ENCODE measurements around the gene YES1. TPM values are rescaled to one million over a fixed set of nuclear protein-coding genes. Genes with fewer than 3 reads are reported as not detected.
"Not testable (repeated sequence)": the region's sequence is repeated elsewhere in the genome, so short reads cannot be mapped to it uniquely, and the experiment has no call there.

YES1 gene
- total RNA-seq, 1 experiment from 2014 or later, result not detected

DNA sequence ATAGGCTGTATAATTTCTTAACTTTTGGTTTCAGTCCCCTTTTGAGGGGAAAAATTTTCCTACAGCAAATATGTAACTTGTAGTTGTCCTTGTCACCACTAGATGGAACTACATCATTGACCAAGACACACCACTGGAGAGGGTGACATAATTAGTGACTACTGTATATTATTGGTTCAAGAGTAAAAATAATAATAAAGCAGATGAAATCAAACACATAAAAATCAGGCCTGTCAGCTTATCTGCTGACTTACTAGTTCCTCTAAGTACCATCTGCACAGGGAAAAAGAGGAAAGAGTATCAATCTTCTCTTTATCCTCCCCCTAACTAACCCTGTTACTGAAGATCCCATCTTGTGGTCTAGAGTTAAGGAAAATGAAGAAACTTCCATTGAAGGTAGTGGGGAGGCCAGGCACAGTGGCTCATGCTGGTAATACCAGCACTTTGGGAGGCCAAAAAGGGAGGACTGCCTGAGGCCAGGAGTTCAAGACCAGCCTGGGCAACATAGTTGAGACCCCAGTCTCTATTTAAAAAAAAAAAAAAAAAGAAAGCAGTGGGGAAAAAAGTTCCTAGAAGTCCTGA lies 70.0 kb downstream of the YES1 start:
- no peak overlapping the region for H3K27ac ChIP-seq (ENCODE audit: low read length)

DNA sequence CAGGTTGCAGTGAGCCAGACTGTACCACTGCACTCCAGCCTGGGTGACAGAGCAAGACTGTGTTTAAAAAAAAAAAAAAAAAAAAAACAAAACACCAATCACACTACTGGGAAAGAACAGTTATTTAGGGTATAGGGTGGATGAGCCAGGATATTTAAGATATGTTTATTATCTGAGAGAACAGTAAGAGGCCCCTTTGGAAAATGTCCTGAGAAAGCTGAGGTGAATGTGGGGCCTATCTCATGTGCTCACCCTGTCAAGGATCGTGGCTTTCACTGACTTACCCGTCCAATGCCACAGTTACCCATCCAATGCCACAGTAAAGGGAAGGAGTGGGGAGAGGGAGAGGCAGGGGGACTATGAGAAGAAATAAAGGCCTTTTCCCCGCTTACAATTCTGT lies 79.7 kb downstream of the YES1 start:
- no peak overlapping the region for H3K9ac ChIP-seq (ENCODE audit: low read length)
- no peaks in the 10 kb centered on the region for H3K27me3 ChIP-seq (ENCODE audit: low read length)
- H3K4me2 ChIP-seq (ENCODE audit: low read depth, low read length, poor library complexity, severe bottlenecking), result no peak overlapping the region
- no peaks in the 10 kb centered on the region for H3K9me2 ChIP-seq (replicated peaks; ENCODE audit: insufficient read depth, low read length)
- H4K20me1 ChIP-seq (ENCODE audit: insufficient read depth, low read depth, low read length), result no peaks in the 10 kb centered on the region
- H3K27ac ChIP-seq (ENCODE audit: low read length), result no peak overlapping the region
- H3K36me3 ChIP-seq (ENCODE audit: insufficient read depth, low read length), result no peaks in the 10 kb centered on the region
- H2AFZ ChIP-seq (ENCODE audit: low read length), result no peak overlapping the region
- no peaks in the 10 kb centered on the region for H3K9me3 ChIP-seq (ENCODE audit: low read length)
- peak; percentile 32 for DNase-seq
- H3K4me3 ChIP-seq (ENCODE audit: low read length), result no peak overlapping the region
- no peaks in the 10 kb centered on the region for H3K79me2 ChIP-seq (ENCODE audit: low read length)
- no peaks in the 10 kb centered on the region for H3K4me1 ChIP-seq (ENCODE audit: low read length)

More for the DNA sequence above, 70.0 kb downstream of the YES1 start:
- H3K9me2 ChIP-seq (replicated peaks; ENCODE audit: insufficient read depth, low read length), result no peaks in the 10 kb centered on the region
- no peak overlapping the region for H3K4me2 ChIP-seq (ENCODE audit: low read depth, low read length, poor library complexity, severe bottlenecking)
- no peak overlapping the region for H2AFZ ChIP-seq (ENCODE audit: low read length)
- H3K4me1 ChIP-seq (ENCODE audit: low read length), result no peaks in the 10 kb centered on the region
- no peak overlapping the region for H3K9ac ChIP-seq (ENCODE audit: low read length)
- no peaks in the 10 kb centered on the region for H3K9me3 ChIP-seq (ENCODE audit: low read length)
- H3K36me3 ChIP-seq (ENCODE audit: insufficient read depth, low read length), result no peaks in the 10 kb centered on the region
- H3K27me3 ChIP-seq (ENCODE audit: low read length), result no peaks in the 10 kb centered on the region
- H4K20me1 ChIP-seq (ENCODE audit: insufficient read depth, low read depth, low read length), result no peaks in the 10 kb centered on the region
- DNase-seq, result peak; percentile 71
- H3K79me2 ChIP-seq (ENCODE audit: low read length), result no peaks in the 10 kb centered on the region
- H3K4me3 ChIP-seq (ENCODE audit: low read length), result no peak overlapping the region

DNA sequence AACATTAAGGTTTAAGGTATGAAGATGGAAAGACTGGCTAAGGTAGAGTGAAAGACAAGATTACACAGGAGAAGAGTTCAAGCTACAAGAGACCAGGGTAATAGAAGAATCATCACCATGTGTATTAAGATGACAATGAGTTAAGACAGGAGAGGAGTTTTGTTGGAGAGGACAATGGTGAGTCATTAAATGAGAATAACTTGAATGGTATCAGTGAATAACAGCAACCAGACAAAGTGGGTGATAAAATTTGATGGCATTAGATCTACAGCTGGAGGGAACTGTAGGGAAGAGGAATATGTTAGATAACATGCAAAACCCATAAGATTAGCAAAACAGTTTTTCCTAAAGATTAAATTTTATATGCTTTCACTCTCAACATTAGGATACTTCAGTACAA lies 80.9 kb downstream of the YES1 start:
- DNase-seq, result peak; percentile 10
- no peaks in the 10 kb centered on the region for H3K27me3 ChIP-seq (ENCODE audit: low read length)
- no peaks in the 10 kb centered on the region for H3K9me3 ChIP-seq (ENCODE audit: low read length)
- no peaks in the 10 kb centered on the region for H3K79me2 ChIP-seq (ENCODE audit: low read length)
- H3K27ac ChIP-seq (ENCODE audit: low read length), result no peak overlapping the region
- H3K4me1 ChIP-seq (ENCODE audit: low read length), result no peaks in the 10 kb centered on the region
- no peaks in the 10 kb centered on the region for H4K20me1 ChIP-seq (ENCODE audit: insufficient read depth, low read depth, low read length)
- no peaks in the 10 kb centered on the region for H3K36me3 ChIP-seq (ENCODE audit: insufficient read depth, low read length)
- H3K9ac ChIP-seq (ENCODE audit: low read length), result no peak overlapping the region
- no peaks in the 10 kb centered on the region for H3K9me2 ChIP-seq (replicated peaks; ENCODE audit: insufficient read depth, low read length)
- no peak overlapping the region for H2AFZ ChIP-seq (ENCODE audit: low read length)
- no peak overlapping the region for H3K4me3 ChIP-seq (ENCODE audit: low read length)
- no peak overlapping the region for H3K4me2 ChIP-seq (ENCODE audit: low read depth, low read length, poor library complexity, severe bottlenecking)

DNA sequence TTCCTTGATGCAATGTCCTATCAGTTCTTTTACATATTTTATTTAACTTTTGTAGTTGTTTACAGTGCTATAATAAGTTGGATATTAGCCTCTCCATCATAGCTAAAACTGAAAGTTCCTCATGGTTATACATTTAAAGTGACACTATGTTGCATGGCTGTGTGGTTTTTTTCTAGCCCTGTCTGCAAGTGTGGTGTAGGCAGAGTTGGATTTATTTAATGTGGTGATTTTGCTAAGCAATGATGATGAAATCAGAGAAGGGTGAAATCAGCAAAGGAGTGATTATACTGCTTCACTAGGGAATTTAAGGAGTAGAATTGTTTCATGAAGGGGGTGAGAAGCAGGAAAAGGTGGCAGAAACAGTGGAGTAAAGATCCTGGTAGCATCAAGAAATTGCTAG lies 81.3 kb downstream of the YES1 start:
- Histone ChIP-seq H3K27ac (ENCODE audit: low read length) (no peak overlapping the region), H3K36me3 (ENCODE audit: insufficient read depth, low read length) (no peaks in the 10 kb centered on the region), H3K79me2 (ENCODE audit: low read length) (no peaks in the 10 kb centered on the region), H3K4me2 (ENCODE audit: low read depth, low read length, poor library complexity, severe bottlenecking) (no peak overlapping the region), H3K9me3 (ENCODE audit: low read length) (no peaks in the 10 kb centered on the region), H3K9ac (ENCODE audit: low read length) (no peak overlapping the region), H2AFZ (ENCODE audit: low read length) (no peak overlapping the region), H4K20me1 (ENCODE audit: insufficient read depth, low read depth, low read length) (no peaks in the 10 kb centered on the region), H3K4me3 (ENCODE audit: low read length) (no peak overlapping the region), H3K27me3 (ENCODE audit: low read length) (no peaks in the 10 kb centered on the region), H3K9me2 (replicated peaks; ENCODE audit: insufficient read depth, low read length) (no peaks in the 10 kb centered on the region), H3K4me1 (ENCODE audit: low read length) (no peaks in the 10 kb centered on the region)
- DNase-seq, result peak; percentile 14

DNA sequence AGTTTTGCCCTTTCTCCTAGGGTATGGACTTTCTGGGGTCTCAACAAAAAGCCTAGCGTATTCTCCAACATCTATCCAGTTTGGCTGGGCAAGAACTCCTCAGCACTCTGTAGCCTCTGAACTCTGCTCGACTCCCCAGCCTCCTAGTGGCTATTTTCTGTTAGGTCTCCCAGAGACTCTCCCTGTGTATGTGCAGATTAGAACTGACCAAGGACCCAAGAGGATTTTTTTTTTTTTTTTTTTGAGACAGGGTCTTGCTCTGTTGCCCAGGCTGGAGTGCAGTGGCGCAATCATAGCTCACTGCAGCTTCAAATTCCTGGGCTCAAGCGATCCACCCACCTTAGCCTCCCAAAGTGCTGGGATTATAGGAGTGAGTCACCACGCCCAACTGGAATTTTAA lies 81.9 kb downstream of the YES1 start:
- not testable (repeated sequence) for H3K36me3 ChIP-seq (ENCODE audit: insufficient read depth, low read length); H3K9ac ChIP-seq (ENCODE audit: low read length); H3K4me2 ChIP-seq (ENCODE audit: low read depth, low read length, poor library complexity, severe bottlenecking); H3K27ac ChIP-seq (ENCODE audit: low read length); H3K4me3 ChIP-seq (ENCODE audit: low read length); H3K4me1 ChIP-seq (ENCODE audit: low read length); H3K27me3 ChIP-seq (ENCODE audit: low read length); H3K79me2 ChIP-seq (ENCODE audit: low read length); H3K9me2 ChIP-seq (replicated peaks; ENCODE audit: insufficient read depth, low read length); H2AFZ ChIP-seq (ENCODE audit: low read length); H4K20me1 ChIP-seq (ENCODE audit: insufficient read depth, low read depth, low read length); H3K9me3 ChIP-seq (ENCODE audit: low read length)
- peak; percentile 60 for DNase-seq

DNA sequence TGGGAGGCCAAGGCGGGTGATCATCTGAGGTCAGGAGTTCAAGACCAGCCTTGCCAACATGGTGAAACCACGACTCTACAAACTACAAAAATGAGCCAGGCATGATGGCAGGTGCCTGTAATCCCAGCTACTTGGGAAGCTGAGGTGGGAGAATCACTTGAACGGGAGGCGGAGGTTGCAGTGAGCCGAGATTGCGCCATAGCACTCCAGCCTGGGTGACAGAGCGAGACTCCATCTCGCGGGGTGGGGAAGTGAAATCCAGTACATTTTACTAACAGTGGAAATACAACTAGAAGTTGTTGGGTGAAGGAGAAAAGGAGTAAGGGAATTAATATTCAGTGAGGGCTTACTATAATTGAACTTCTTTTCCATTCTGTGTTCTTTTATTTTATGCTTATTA lies 86.4 kb downstream of the YES1 start:
- no peak overlapping the region for H3K27ac ChIP-seq (ENCODE audit: low read length)
- no peaks in the 10 kb centered on the region for H3K9me3 ChIP-seq (ENCODE audit: low read length)
- no peak overlapping the region for H3K9ac ChIP-seq (ENCODE audit: low read length)
- no peaks in the 10 kb centered on the region for H3K79me2 ChIP-seq (ENCODE audit: low read length)
- H3K4me1 ChIP-seq (ENCODE audit: low read length), result no peaks in the 10 kb centered on the region
- no peak overlapping the region for H2AFZ ChIP-seq (ENCODE audit: low read length)
- H3K27me3 ChIP-seq (ENCODE audit: low read length), result no peaks in the 10 kb centered on the region
- H3K4me3 ChIP-seq (ENCODE audit: low read length), result no peak overlapping the region
- no peaks in the 10 kb centered on the region for H4K20me1 ChIP-seq (ENCODE audit: insufficient read depth, low read depth, low read length)
- DNase-seq, result no peak
- no peaks in the 10 kb centered on the region for H3K36me3 ChIP-seq (ENCODE audit: insufficient read depth, low read length)
- no peaks in the 10 kb centered on the region for H3K9me2 ChIP-seq (replicated peaks; ENCODE audit: insufficient read depth, low read length)
- no peak overlapping the region for H3K4me2 ChIP-seq (ENCODE audit: low read depth, low read length, poor library complexity, severe bottlenecking)

DNA sequence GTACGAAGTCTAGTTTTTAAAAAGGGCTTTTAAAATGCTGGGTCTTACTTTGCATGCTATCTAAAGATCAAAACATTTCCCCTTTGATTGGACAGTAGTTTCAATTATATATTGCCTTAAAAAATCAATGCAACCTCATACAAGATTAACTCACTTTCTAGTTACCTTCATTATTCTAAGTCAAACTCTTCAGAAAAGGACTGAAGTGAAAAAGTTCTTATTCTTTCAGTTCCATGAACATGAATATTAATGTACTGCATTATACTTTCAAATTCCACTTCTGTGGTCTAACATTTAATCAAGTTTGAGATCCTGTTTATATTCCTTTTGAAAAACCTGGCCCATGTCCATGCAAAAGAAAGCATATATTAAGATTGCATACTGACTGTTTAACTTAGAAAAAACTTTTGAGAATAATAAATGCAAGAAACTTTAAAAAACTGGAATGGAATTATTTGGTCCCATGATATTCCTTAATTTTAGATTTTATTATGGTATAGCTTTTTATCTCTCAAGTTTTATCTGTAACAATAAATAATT lies 88.4 kb downstream of the YES1 start:
- DNase-seq, result no peak
- no peaks in the 10 kb centered on the region for H3K27me3 ChIP-seq (ENCODE audit: low read length)
- H3K36me3 ChIP-seq (ENCODE audit: insufficient read depth, low read length), result no peaks in the 10 kb centered on the region
- no peaks in the 10 kb centered on the region for H4K20me1 ChIP-seq (ENCODE audit: insufficient read depth, low read depth, low read length)
- H3K4me1 ChIP-seq (ENCODE audit: low read length), result no peaks in the 10 kb centered on the region
- no peak overlapping the region for H2AFZ ChIP-seq (ENCODE audit: low read length)
- H3K9me3 ChIP-seq (ENCODE audit: low read length), result no peaks in the 10 kb centered on the region
- no peak overlapping the region for H3K27ac ChIP-seq (ENCODE audit: low read length)
- H3K4me2 ChIP-seq (ENCODE audit: low read depth, low read length, poor library complexity, severe bottlenecking), result peak overlapping the region; percentile 37
- no peak overlapping the region for H3K4me3 ChIP-seq (ENCODE audit: low read length)
- H3K79me2 ChIP-seq (ENCODE audit: low read length), result no peaks in the 10 kb centered on the region
- H3K9me2 ChIP-seq (replicated peaks; ENCODE audit: insufficient read depth, low read length), result no peaks in the 10 kb centered on the region
- no peak overlapping the region for H3K9ac ChIP-seq (ENCODE audit: low read length)

DNA sequence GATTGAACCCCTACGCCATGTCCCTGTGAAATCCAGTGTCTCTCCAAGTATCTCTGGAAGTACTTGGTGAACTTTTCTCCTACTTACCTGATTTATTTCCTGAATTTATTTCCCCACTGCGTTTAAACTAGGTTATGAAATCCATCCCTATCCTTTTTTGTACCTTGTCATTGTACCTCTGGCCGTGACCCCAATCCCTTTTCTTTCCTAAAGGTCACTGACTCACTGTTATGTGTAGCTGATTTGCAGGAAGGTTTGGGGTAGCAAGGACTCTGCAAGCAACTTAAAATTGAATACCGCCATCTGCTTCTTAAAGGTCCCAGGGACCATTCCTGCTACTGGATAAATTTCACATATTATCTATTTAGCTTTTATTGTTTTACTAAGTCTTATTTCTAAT lies 95.0 kb downstream of the YES1 start:
- no peaks in the 10 kb centered on the region for H3K4me1 ChIP-seq (ENCODE audit: low read length)
- no peaks in the 10 kb centered on the region for H3K36me3 ChIP-seq (ENCODE audit: insufficient read depth, low read length)
- no peaks in the 10 kb centered on the region for H4K20me1 ChIP-seq (ENCODE audit: insufficient read depth, low read depth, low read length)
- H3K9me3 ChIP-seq (ENCODE audit: low read length), result no peaks in the 10 kb centered on the region
- no peak overlapping the region for H2AFZ ChIP-seq (ENCODE audit: low read length)
- no peak for DNase-seq
- H3K27ac ChIP-seq (ENCODE audit: low read length), result no peak overlapping the region
- H3K9ac ChIP-seq (ENCODE audit: low read length), result no peak overlapping the region
- H3K4me3 ChIP-seq (ENCODE audit: low read length), result no peak overlapping the region
- H3K79me2 ChIP-seq (ENCODE audit: low read length), result peaks cover under 1% of the 10 kb centered on the region
- no peaks in the 10 kb centered on the region for H3K27me3 ChIP-seq (ENCODE audit: low read length)
- H3K9me2 ChIP-seq (replicated peaks; ENCODE audit: insufficient read depth, low read length), result no peaks in the 10 kb centered on the region
- no peak overlapping the region for H3K4me2 ChIP-seq (ENCODE audit: low read depth, low read length, poor library complexity, severe bottlenecking)
